HG03135 (cell line): Measurements from ENCODE around the gene ABLIM3.

ENCODE experiments used
- ATAC-seq: cut with Tn5 transposase; IDR thresholded peaks from one replicate; pipeline ENCODE4 v1.9.1; 2021; ENCODE audit warnings: mild to moderate bottlenecking, moderate library complexity; ENCODE audit not compliant: unreplicated experiment

ABLIM3 gene

DNA sequence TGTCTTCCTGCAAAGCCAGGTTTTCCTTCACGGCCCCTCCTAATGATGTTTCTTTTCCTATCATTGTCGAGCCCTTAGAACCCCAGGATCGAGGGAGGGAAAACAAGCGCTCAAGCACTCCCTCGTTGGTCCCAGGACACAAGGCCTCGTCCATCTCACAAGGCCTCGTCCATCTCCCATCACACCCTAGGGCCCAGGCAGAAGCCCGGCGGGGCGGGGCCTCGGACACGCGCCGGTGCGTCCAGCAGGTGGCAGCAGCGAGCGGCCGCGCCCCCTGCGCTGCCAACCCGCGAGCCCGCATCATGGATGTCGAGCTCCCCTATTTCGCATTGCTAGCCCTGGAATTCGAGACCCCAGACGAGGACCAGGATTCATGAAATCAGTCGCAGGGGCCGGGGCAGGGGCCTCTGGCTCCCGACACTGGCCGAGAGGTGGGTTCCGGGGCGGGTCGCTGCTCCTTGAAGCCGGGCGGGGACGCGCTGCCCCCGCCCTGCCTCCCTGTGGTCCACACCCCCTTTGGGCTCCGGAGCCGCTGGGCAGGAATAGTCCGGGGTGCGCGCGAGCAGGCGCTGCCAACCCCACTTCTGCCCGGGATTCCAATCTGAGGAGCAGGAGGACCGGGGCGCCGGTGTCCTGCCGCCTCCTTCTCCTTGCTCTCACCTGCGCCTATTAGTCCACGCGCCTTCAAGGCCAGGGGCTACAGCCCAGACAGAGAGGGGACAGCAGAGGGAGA, at the start of gene ABLIM3:
TSS of gene ABLIM3 (plus strand) at position 270 of the 733 bp plus-strand sequence. CDS start 603 bp downstream, outside the sequence.
- peak; percentile 89 for ATAC-seq

DNA sequence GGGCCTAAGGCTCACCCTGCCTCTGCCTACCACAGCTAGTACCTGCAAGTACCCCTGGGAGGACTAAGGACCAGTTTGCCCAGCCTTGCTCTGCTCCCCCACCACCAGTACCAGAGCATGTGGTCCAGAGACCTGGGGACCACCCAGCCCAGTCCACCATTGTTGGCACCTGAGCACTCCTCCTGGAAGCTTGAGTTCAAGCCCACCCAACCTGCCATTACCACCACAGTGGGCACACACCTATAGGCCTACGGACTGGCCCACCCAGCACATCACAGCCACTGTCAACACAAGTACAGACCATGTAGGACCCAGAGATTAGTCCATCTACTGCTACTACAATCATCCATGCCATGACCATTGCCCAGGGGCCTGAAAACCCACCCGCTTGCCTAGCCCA, 47.7 kb upstream of the ABLIM3 start:
- ATAC-seq: no peak

DNA sequence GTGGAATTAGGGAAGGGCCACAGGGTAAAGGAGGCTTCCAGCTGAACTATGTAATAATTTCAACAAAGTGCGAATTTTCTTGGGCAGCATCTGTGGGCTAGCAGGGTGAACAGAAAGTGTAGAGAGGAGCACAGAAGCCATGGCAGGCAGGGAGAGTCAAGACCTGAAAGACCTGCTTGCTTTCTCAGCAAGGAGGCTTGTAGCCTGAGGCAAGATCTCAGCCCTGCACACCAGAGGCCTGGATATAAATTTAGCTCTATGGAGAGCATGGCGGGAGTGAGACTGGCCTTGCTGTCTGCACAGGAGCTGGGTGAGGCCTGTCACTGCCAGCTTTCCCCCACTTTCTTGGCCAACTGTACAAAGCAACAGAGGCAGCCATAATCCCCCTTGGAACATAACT, 46.3 kb upstream of the ABLIM3 start:
- no peak for ATAC-seq

DNA sequence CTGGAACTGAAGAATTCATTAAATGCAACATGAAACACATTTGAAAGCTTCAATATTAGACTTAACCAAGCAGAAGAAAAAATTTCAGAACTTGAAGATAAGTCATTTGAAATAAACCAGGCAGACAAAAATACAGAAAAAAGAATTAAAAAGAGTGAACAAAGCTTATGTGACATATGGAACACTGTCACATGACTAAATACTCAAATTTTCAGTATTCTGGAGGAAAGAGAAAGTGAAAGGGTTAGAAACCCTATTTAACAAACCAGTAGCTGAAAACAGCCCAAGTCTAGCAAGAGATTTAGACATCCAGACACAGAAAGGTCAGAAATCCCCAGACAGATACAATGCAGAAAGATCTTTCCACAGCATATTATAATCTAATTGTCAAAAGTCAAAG, 41.4 kb upstream of the ABLIM3 start:
- no peak for ATAC-seq

DNA sequence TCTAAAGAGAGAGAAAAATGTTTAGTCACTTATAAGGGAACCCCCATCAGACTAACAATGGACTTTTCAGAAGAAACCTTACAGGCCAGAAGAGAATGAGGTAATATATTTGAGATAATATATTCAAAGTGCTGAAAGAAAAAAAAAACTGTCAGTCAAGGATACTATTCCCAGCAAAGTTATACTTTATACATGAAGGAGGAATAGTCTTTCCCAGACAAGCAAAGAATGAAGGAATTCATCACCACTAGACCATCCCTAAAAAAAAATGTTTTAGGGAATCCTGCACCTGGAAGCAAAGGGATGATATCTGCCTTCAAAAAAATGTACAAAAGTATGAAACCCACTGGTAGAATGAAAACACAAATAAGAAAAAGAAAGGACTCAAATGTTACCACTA, 41.0 kb upstream of the ABLIM3 start:
- no peak for ATAC-seq

DNA sequence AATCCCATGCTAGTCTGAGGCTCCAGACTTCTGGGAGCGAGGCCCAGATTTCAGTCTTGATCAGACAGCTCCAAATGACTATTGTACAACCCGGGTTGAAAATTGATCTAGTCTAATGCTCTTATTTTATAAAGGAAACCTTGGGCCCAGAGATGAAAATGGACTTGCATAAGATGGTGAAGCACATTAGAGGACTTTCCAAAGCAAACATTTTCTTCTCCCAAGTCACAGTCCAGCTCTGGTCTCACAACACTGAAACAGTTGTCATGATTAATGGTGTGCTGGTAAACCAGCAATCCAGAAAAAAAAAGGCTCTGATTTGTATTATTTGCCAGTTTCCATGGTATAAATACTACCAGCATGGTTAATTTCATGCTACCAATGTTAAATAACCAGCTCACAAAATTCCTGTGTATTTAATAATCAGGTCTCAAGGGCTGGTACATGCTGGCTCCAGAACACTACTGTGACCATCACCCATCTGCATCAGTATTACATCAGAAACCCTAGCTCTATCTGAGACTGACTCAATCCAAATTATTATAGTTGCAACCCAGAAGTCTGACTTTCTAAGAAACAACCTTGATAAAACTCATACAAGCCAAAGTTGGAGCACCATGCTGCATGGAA, 32.5 kb upstream of the ABLIM3 start:
- ATAC-seq: no peak

DNA sequence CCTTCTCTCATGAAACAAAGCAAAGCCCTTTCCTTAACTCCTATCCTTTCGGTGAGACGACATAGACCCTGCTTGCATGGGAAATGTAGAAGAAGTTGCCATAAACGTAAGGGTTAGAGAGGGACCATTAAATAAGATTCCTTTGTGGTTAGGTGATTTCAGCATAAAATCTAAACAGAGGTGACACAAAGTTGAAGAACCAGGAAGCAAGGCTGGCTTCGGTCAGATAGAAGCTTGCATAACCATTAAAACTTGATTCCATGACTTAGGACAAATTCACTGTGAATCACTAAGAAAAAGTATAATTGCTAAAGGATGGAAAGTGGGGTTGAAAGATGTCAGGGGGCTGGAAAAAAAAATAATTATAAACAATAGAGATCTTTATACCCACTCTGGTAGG, 30.9 kb upstream of the ABLIM3 start:
- ATAC-seq: no peak

DNA sequence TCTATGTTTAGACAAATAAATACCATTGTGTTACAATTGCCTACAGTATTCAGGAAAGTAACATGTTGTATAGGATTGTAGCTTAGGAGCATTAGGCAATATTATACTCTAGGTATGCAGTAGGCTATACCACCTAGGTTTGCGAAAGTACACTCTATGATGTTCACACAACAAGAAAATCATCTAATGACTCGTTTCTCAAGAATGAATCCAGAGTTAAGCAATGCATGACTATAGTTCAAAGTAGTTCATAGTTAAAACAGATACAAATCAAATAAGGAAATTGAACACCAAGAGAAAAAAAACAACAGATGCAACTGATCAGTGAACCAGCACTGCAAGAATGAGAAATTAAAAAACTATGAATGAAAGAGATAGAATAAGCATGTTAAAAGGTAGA, 27.6 kb upstream of the ABLIM3 start:
- no peak for ATAC-seq

DNA sequence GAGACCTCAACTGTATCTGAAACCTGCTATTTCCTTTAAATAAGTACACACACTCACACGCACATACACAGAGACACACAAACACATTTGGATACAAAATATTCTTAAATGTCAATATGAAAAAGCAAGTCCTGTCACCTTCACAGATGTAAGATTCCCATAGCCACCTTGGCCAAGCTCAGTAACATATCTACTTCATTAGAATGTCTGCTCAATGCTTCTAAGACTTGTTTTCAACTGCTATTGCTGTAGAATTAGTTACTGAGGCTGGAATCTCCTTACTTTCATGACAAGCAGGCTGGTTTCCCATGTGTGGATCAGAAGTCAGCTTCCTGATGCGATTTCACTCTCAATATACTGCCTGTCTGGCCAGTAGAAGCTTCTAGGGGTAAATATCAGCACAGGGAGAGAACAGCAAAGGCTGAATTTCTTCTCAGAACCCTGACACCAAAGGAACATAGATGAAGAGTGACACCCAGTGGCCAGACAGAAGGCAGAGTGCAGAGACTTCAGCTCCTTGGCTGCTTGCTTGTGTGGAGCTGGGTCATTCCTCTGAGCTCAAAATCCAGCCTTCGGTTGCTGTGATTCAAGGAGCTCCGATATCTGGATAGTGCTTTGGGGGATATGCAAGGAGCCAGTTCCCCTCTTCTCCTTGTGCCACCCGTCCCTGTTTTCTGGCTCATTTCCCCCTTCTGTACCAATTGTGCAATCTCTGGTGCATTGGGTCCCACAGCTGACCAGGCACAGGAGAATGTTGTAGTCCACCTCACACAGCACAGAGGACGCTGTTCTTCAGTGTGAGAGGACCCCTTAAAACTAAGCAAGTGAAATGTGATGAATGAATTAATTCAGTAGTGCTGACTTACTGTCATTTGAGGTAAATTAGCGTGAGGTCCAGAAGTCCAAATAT, 26.6 kb upstream of the ABLIM3 start:
- no peak for ATAC-seq

DNA sequence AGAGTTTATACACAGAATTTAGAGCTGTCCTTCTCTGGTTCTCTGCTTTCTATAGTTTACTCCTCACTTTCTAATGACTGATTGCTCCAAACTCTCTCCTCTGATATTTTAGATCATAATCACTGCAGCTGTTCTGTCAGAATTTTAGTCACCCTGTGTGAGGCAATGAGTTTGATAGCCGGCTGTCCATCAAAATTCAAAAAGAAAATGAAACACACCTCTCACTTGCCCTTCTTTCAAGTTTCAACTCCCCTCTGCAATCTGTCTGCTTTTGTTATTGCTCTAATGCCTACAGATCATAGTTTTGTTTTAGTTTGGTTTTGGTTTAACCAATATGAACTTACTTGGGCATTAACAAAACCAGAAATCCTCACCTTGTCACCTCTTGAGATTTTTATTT, 23.3 kb upstream of the ABLIM3 start:
- peak; percentile 63 for ATAC-seq

DNA sequence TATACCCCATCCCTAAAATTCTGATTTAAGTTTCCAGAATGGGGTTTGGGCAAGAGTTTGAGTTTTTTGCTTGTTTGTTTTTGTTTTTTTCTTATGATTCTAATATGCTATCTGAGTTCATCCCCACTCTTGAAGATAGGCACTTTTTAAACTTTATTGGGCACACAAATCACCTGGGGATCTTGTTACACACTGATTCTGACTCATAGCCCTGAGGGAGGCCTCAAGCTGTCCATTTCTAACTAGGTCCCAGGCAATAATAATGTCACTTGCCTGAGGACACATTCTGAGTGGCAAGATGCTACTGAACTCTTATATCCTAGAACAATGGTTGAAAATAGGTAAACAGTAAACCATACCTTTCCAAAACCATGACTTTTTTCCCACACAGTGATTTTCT, 22.8 kb upstream of the ABLIM3 start:
- no peak for ATAC-seq

DNA sequence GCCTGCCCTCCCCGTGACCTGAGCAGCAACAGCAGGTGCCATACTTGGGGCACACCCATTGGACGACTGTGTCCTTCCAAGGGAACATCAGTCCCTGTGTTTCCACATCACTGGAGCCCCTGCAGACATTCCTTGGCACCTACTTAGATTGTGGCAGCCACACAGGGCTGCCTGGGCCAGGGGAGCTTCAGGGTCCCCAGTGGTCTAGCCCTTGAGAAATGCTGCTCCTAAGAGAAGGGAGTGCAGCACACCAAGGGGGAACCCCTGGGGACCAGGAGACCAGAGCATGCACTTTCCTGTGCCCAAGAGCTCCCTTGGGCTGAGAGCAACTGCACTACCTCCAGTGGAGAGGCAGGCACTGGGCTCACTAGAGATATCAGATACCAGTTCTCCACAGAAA, 20.1 kb upstream of the ABLIM3 start:
- ATAC-seq: no peak

DNA sequence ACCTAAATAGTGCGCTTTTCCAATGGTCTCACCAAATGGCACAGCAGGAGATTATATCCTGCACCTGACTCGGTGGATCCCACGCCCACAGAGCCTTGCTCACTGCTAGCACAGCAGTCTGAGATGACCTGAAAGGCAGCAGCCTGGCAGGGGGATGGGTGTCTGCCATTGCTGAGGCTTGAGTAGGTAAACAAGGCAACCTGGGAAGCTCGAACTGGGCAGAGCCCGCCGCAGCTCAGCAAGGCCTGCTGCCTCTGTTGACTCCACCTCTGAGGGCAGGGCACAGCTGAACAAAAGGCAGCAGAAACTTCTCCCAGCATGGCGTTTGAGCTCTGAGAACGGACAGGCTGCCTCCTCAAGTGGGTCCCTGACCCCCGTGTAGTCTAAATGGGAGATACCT, 18.1 kb upstream of the ABLIM3 start:
- ATAC-seq: no peak

DNA sequence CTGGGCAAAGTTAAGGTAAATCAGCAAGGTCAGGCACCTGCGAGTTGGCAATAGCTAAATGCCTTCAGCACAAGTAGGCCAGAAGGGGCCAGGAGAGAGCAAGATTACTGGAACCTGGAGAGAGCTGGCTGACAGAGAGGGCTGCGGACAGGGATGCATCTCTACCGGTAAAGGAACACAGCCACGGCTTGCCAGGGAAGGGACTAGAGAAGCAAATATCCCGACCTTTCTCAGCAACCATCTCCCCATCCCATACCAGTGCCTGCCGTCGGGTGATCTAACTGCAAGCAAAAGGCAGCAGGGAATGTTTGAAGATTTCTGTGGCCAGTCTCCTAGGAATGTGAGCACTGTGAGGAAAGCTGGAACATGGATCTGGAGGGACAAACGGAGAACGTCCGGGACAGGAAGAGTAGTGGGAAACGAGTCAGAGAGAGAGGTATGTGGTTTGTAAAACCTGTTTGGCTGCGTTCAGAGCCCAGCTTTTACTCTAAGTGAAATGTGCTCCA, 15.9 kb upstream of the ABLIM3 start:
- no peak for ATAC-seq

DNA sequence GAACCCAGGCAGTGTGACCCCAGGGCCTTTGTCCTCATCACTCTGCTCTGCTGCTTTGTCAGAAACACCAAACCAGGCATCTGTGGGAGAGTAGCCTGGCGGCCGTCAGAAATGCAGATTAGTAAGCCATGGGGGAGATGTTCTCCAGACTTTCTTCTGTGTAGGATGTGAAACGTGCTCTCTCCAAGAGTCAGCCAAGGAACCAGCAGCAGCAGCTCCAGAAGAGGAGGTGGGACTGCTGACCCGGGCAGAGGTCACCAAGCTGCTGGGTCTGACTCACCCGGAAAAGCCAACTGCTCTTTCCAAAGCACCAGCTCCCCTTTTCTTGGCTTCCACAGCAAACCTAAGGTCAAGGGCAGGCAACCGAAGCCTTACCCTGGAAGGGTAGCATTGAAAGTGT, 14.4 kb upstream of the ABLIM3 start:
- no peak for ATAC-seq

DNA sequence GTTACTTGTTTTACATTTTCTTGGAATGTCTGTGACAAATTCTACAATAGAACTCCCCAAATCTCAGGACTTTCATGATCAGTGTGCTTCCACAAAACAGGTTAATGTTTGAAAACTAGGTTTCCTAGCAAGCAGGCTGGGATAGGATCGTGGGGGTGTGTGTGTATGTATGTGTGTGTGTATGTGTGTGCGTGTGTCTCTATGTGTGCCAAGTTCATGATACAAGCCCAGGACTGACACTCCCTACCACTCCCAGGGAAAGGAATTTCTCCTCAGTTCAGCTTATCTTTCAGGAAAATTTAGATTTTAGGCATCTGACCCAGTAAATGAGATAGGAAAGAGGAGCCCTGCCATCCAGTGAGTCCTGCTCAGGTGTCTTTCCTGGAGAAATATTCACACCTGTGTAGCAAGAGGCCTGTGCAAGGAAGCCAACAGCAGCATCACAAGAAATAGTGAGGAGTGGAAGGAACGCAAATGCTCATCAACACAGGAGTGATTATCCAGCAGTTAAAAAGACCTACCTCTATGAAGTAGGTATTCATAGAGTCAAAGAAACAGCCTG, 13.8 kb upstream of the ABLIM3 start:
- ATAC-seq: no peak

DNA sequence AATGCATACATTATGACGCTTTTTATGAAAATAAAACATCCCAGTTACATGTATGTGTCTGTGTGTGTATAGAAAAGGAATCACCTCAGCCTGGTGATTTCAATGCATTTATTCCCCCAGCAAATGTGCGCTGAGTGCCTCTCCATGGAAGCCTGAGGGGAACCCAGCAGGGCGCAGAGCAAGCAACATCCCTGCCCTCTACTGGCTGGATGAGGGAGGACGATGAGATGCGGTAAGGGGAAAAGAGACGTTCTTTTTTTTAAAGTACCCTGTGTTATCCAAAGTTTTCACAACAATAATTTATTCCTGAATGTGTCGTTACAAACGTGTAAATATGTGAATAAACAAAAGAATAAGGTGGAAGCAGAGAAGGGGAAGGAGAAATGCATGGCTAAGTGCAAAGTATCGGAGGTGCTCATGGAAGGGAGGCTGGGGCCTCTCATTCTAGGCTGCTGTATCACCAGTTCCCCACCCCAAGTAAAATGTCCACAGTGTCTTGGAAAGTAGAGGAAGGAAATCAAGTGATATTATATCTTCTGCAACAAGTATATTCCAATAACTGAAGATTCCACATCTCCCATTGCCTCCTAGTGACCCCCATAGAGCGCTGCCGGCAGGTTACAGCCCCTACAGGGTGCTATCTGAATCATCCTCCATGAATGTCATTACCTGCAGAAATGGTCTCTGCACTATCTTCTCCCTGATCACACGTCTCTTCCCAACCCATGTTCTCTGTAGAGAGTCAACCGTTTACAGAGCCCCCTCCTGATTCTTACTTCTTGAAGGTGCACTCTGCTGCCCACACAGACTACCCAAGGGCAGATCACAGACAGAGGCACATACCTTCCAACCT, 13.0 kb upstream of the ABLIM3 start:
- ATAC-seq: no peak

DNA sequence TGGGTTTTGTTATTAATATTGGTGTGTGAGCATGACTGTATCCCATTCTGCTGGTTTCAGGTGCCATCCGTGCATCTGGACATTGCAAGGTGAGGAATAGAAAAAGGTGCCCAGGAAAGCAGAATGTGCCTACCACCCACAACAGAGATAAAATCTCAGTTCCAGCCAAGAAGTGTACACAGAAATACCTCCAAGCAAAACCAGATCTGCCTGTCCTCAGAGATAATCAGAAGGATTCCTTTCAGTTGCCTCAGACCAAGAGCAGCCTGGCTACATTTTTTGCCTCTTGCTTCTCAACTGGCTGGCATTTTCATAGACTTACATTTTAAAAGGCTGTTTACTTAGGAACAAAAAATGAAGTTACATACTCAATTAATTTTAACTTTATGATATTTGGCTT, 12.1 kb upstream of the ABLIM3 start:
- no peak for ATAC-seq

DNA sequence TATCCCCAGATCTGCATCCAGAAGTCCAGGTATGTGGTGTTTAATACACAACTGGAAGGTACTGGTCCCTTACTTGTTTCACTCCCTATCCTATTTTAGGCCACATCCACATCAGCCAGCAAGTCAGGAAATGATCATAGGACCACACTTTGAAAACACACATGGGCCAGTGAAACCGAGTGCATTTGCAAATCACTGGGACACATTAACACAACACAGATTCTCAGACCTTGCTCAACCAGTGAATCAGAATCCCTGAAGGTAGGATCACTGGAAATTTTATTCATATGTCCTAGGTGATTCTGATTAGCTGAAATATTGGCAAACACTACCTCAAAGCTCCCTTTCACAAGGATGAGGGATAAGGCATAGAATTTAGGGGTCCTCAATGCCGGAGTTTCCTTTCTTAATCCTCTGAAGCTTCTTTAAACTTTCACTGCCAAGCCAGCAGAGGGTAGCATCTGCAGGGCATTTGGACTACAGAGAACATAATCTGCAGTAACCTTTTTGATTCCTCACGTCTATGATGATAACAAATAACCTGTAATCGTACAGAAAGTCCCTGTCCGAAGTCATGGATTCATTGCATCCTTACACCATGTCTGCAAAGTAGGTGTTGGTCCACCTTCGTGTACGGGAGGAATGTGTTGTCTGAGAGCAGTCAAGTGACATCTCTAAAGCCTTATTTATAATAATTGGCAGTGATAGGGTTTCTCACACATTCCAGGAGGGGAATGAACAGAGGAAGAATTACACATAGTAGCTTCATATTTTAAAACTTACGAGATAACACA, 11.0 kb upstream of the ABLIM3 start:
- ATAC-seq: no peak

DNA sequence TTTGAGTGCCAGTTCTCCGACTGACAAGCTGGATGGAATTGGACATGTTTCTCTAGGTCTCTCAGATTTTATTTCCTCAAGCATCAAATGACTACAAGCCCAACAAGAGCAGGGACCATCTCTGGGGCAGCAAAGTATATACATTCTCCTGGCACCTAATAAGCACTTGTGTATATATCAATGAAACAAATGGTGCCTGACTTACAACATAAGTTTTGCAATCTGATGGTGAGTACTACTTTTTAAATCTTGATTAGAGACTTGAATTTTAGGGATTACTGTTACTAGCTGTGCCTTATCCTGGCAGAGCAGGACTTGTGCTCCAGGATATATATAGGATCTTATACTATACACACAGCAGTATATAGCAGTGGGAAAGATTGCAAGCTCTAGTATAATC, 8.8 kb upstream of the ABLIM3 start:
- ATAC-seq: no peak
